ENCODE data around the gene RNF41.

Gene RNF41

GRCh38 chr12:56244494-56244893, 22.8 kb upstream of the RNF41 start:
- TF ChIP-seq CTCF (IDR thresholded peaks at IDR 0.05): no peak
- no peak overlapping the region for H3K9ac ChIP-seq
- H3K36me3 ChIP-seq (ENCODE audit: control insufficient read depth, insufficient read depth, low read length): no peaks in the 10 kb centered on the region
- H3K27ac ChIP-seq: no peak overlapping the region
- H3K4me3 ChIP-seq (ENCODE audit: low read depth, low read length): no peak overlapping the region
- no peak overlapping the region for H2AFZ ChIP-seq
- no peaks in the 10 kb centered on the region for H3K27me3 ChIP-seq (ENCODE audit: control insufficient read depth, insufficient read depth, low read length)
- peaks cover 6% of the 10 kb centered on the region for H3K79me2 ChIP-seq
- H3K9me3 ChIP-seq (ENCODE audit: control insufficient read depth, low read length): no peaks in the 10 kb centered on the region
- no peaks in the 10 kb centered on the region for H3K4me1 ChIP-seq
- no peak overlapping the region for H3K4me2 ChIP-seq (ENCODE audit: low read length)

GRCh38 chr12:56243731-56244181, 22.0 kb upstream of the RNF41 start:
- H3K4me2 ChIP-seq (ENCODE audit: low read length): no peak overlapping the region
- no peak overlapping the region for H2AFZ ChIP-seq
- no peak overlapping the region for H3K9ac ChIP-seq
- no peak for TF ChIP-seq CTCF (IDR thresholded peaks at IDR 0.05)
- H3K79me2 ChIP-seq: peaks cover 3% of the 10 kb centered on the region
- H3K36me3 ChIP-seq (ENCODE audit: control insufficient read depth, insufficient read depth, low read length): no peaks in the 10 kb centered on the region
- H3K4me1 ChIP-seq: no peaks in the 10 kb centered on the region
- no peaks in the 10 kb centered on the region for H3K27me3 ChIP-seq (ENCODE audit: control insufficient read depth, insufficient read depth, low read length)
- no peak overlapping the region for H3K27ac ChIP-seq
- no peak overlapping the region for H3K4me3 ChIP-seq (ENCODE audit: low read depth, low read length)
- no peaks in the 10 kb centered on the region for H3K9me3 ChIP-seq (ENCODE audit: control insufficient read depth, low read length)

DNA sequence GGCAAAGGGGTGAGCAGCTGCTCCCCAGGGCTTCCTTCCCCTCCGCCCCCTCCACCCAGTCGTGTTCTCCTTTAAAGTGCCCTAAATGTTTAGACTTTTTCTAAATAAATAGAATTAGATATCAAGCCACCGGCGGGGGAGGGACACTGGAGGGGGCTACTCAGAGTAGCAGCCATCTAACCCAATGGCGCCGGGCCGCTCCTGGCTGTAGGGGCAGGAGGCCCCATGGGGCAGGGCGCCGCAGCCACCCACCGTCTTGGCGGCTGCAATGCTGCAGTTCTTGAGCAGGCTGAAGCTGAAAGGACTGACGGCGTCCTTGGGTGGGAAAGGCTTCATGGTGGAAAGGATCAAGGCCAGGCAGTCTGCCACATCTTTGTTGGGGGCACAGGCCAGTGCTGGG, 21.3 kb upstream of the RNF41 start:
- no peak overlapping the region for H3K27ac ChIP-seq
- no peaks in the 10 kb centered on the region for H3K4me1 ChIP-seq
- H3K36me3 ChIP-seq (ENCODE audit: control insufficient read depth, insufficient read depth, low read length): no peaks in the 10 kb centered on the region
- H3K4me2 ChIP-seq (ENCODE audit: low read length): no peak overlapping the region
- H3K4me3 ChIP-seq (ENCODE audit: low read depth, low read length): no peak overlapping the region
- no peaks in the 10 kb centered on the region for H3K27me3 ChIP-seq (ENCODE audit: control insufficient read depth, insufficient read depth, low read length)
- H3K9ac ChIP-seq: no peak overlapping the region
- no peaks in the 10 kb centered on the region for H3K9me3 ChIP-seq (ENCODE audit: control insufficient read depth, low read length)
- no peak for TF ChIP-seq CTCF (IDR thresholded peaks at IDR 0.05)
- no peak overlapping the region for H2AFZ ChIP-seq
- no peaks in the 10 kb centered on the region for H3K79me2 ChIP-seq

DNA sequence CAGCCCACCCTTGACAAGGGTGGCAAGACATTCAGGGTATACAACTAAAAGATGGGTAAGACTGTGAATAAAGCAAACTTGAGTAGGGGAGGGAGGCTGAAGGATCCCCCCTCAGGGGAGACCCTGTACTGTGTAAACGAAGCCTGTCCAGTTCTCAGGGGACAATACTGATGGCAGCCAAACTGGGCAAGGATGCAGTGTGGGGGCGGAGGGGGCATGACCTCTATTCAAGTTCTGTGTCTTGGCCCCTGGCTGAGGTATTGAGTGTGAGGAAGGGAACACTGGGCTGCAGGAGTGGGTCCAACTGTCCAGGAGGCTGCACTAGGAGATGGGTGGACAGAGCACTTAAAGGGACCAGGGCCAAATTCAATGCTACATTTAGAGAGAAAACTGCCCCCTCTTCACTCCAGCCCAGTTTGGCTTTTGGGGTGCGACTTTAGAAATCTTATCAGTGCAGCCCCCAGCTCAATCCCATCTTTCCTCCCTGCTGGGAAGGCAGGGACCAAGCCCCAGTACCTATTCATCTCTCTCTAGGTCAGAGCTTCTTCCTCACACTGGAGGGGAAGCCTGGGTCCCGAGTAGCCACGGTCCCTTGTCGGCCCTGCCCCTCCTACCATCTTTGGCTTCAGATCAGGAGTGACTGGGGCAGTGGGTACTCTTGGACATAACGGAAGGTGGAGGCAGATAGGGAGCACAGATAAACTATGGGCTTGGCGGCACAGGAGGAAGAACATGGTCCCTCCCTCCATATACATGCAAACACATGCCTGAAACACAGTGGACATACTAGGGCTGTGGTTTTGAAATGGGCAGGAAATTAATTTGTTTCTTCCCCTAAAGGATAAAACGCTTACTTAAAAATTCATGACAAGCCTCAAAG, 19.9 kb upstream of the RNF41 start:
- H3K4me1 ChIP-seq: no peaks in the 10 kb centered on the region
- H3K36me3 ChIP-seq (ENCODE audit: control insufficient read depth, insufficient read depth, low read length): no peaks in the 10 kb centered on the region
- no peaks in the 10 kb centered on the region for H3K79me2 ChIP-seq
- H3K4me2 ChIP-seq (ENCODE audit: low read length): no peak overlapping the region
- no peaks in the 10 kb centered on the region for H3K9me3 ChIP-seq (ENCODE audit: control insufficient read depth, low read length)
- H3K27me3 ChIP-seq (ENCODE audit: control insufficient read depth, insufficient read depth, low read length): no peaks in the 10 kb centered on the region
- H3K27ac ChIP-seq: no peak overlapping the region
- H3K4me3 ChIP-seq (ENCODE audit: low read depth, low read length): no peak overlapping the region
- H3K9ac ChIP-seq: no peak overlapping the region
- no peak overlapping the region for H2AFZ ChIP-seq
- no peak for TF ChIP-seq CTCF (IDR thresholded peaks at IDR 0.05)

GRCh38 chr12:56237552-56237951, 15.8 kb upstream of the RNF41 start:
- H2AFZ ChIP-seq: no peak overlapping the region
- no peaks in the 10 kb centered on the region for H3K27me3 ChIP-seq (ENCODE audit: control insufficient read depth, insufficient read depth, low read length)
- H3K4me1 ChIP-seq: no peaks in the 10 kb centered on the region
- no peaks in the 10 kb centered on the region for H3K9me3 ChIP-seq (ENCODE audit: control insufficient read depth, low read length)
- no peak overlapping the region for H3K4me3 ChIP-seq (ENCODE audit: low read depth, low read length)
- no peaks in the 10 kb centered on the region for H3K36me3 ChIP-seq (ENCODE audit: control insufficient read depth, insufficient read depth, low read length)
- H3K9ac ChIP-seq: no peak overlapping the region
- no peak overlapping the region for H3K4me2 ChIP-seq (ENCODE audit: low read length)
- TF ChIP-seq CTCF (IDR thresholded peaks at IDR 0.05): no peak
- H3K27ac ChIP-seq: no peak overlapping the region
- no peaks in the 10 kb centered on the region for H3K79me2 ChIP-seq

Measured in parathyroid adenoma (tissue), 2 donors.